Mucosa of stomach (tissue), 1 donor: Measurements from ENCODE around the gene REL.
"Not testable (repeated sequence)": the region's sequence is repeated elsewhere in the genome, so short reads cannot be mapped to it uniquely, and the experiment has no call there.

Source experiments
- H3K27me3 ChIP-seq: one replicate; pipeline ENCODE4 v1.7.0; 2013; ENCODE audit warnings: mild to moderate bottlenecking, low read length; ENCODE audit not compliant: control insufficient read depth, insufficient read depth
- H3K36me3 ChIP-seq: one replicate; pipeline ENCODE4 v1.7.0; 2013; ENCODE audit warnings: low read length; ENCODE audit not compliant: control insufficient read depth, insufficient read depth
- H3K4me1 ChIP-seq: one replicate; pipeline ENCODE4 v1.7.0; 2013; ENCODE audit warnings: mild to moderate bottlenecking, low read length; ENCODE audit not compliant: control insufficient read depth, insufficient read depth
- H3K4me3 ChIP-seq: one replicate; pipeline ENCODE4 v1.7.0; 2013; ENCODE audit warnings: low read length
- H3K9ac ChIP-seq: one replicate; pipeline ENCODE4 v1.7.0; 2013; ENCODE audit warnings: mild to moderate bottlenecking, low read length, moderate library complexity
- H3K9me3 ChIP-seq: one replicate; pipeline ENCODE4 v1.7.0; 2013; ENCODE audit warnings: mild to moderate bottlenecking, low read length, moderate library complexity; ENCODE audit not compliant: control insufficient read depth
- donor health status: Pancreatic carcinoma.

Gene REL

DNA sequence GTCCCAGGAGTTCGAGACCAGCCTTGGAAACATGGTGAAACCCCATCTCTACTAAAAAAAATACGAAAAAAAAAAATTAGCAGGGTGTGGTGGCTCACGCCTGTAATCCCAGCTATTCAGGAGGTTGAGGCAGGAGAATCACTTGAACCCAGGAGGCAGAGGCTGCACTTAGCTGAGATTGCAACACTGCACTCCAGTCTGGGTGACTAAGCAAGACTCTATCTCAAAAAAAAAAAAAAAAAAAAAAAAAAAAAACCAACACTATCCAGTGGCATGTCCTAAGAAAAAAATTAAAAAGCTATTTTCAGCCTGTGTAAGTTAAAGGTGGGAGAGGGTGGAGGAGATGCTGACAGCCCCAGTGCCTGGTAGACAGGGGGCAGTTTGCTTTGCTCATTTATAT, 32.2 kb upstream of the REL start:
- Histone ChIP-seq H3K9me3 (no peaks in the 10 kb centered on the region), H3K36me3 (no peaks in the 10 kb centered on the region), H3K4me3 (no peak overlapping the region), H3K9ac (no peak overlapping the region), H3K27me3 (no peaks in the 10 kb centered on the region), H3K4me1 (no peaks in the 10 kb centered on the region)

DNA sequence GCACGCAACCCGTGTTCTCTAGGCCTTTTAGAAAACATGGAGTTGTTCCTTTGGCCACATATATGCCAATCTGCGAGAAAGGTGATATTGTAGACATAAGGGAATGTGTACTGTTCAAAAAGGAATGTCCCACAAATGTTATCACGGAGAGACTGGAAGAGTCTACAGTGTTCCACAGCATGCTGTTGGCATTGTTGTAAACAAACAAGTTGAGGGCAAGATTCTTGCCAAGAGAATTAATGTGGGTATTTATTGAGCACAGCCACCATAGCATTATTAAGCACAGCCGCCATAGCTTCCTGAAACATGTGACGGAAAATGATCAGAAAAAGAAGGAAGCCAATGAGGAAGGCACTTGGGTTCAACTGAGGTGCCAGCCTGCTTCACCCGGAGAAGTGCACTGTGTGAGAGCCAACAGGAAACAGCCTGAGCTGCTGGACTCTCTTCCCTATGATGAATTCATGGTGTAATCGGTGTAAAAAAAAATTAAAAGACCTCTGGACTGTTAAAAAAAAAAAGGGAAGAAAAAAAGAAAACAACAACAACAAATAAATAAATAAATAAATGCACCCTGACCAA, 29.0 kb upstream of the REL start:
- H3K4me1 ChIP-seq, result no peaks in the 10 kb centered on the region
- H3K36me3 ChIP-seq, result no peaks in the 10 kb centered on the region
- no peaks in the 10 kb centered on the region for H3K9me3 ChIP-seq
- H3K27me3 ChIP-seq, result no peaks in the 10 kb centered on the region
- no peak overlapping the region for H3K4me3 ChIP-seq
- H3K9ac ChIP-seq, result no peak overlapping the region

DNA sequence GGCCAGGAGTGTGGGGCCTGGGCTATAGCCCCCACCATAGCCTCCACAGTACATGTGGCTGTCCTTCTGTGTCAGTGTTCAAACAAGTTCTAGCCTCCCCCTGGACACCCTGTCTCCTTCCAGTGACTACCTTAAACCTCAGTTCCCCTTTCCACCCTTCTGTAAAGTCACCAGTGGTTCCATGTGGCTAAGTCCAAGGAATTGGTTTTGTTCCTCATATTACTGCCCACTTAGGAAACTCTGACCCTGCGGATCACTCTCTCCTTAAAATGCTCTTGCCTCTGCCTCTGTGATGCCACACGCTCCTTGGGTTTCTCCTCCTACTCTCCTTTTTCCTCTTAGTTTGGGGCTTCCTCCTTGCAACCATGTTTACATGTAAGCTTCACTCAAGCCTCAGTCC, 27.8 kb upstream of the REL start:
- Histone ChIP-seq H3K9me3 (no peaks in the 10 kb centered on the region), H3K4me3 (no peak overlapping the region), H3K4me1 (no peaks in the 10 kb centered on the region), H3K27me3 (no peaks in the 10 kb centered on the region), H3K9ac (no peak overlapping the region), H3K36me3 (no peaks in the 10 kb centered on the region)

DNA sequence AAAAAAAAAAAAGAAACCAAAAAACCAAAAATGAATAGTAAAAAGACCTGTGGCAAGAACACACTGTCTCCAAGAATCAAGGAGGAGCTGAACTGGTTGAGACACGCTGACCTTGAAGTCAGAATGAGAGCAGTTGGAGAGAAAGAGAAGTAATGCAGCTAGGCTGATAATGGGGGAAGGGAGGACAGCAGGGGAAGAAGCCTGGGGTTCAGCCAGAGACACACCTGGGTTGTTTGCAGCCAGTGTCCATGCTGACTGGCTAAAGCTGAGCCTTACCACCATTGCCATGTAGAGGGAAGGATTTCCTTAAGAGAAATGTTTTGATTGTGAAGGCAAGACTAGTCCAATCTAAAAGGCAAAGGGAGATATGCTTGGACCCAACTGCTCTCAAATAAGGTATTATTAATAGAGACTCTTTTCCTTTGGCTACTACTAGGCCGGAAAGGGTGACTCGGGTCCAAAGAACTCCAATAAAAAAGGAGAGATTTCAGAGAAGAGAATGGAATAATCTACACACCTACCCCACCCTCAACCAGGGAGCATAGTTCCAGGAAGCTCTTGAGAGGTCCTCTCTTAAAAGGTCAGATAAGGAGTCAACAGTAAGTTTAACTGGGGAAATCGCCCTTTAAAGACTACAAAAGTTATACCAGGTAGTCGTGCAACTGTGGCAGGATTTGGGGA, 25.2 kb upstream of the REL start:
- no peaks in the 10 kb centered on the region for H3K9me3 ChIP-seq
- H3K4me1 ChIP-seq, result no peaks in the 10 kb centered on the region
- no peaks in the 10 kb centered on the region for H3K36me3 ChIP-seq
- H3K9ac ChIP-seq, result no peak overlapping the region
- no peaks in the 10 kb centered on the region for H3K27me3 ChIP-seq
- no peak overlapping the region for H3K4me3 ChIP-seq

DNA sequence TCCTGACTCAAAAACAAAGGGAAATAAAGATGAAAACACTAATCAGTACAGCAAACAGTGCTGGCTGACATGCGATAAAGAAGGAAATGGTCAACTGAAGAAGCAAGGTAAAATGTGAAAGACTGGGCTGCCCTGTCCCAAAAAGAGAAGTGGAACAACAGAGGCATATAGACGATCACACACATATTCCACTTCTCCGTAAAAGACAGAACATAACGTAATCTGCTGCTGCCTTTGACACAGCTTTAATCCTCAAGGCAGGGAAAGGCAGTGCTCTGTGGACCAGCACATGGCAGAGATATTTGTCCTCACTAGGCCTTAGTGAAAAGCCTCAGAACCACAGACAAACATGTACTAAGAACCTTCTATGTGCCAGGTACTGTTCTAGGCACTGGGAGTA, 24.3 kb upstream of the REL start:
- no peaks in the 10 kb centered on the region for H3K9me3 ChIP-seq
- H3K4me3 ChIP-seq, result no peak overlapping the region
- H3K36me3 ChIP-seq, result no peaks in the 10 kb centered on the region
- no peaks in the 10 kb centered on the region for H3K27me3 ChIP-seq
- H3K9ac ChIP-seq, result no peak overlapping the region
- no peaks in the 10 kb centered on the region for H3K4me1 ChIP-seq

DNA sequence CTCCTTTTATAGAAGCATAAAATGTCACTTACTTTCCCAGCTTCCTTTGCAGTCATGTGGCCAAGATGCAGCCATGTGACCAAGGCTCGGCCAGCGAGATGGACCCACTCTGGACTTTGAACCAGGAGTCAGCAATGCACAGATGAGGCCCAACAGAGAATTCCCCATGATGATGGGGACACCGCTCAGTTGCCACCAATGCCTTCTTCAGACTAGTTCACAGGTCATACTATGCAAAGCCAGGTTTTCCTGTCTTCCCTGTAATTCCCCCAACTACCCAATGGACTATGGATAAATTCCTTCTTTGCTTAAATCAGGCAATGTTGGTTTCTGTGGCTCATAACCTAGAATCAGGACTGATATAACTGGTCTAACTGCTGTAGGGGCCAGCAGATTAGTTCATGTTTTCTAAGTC, 22.5 kb upstream of the REL start:
- no peak overlapping the region for H3K9ac ChIP-seq
- H3K9me3 ChIP-seq, result no peaks in the 10 kb centered on the region
- no peak overlapping the region for H3K4me3 ChIP-seq
- H3K27me3 ChIP-seq, result no peaks in the 10 kb centered on the region
- no peaks in the 10 kb centered on the region for H3K36me3 ChIP-seq
- H3K4me1 ChIP-seq, result no peaks in the 10 kb centered on the region

DNA sequence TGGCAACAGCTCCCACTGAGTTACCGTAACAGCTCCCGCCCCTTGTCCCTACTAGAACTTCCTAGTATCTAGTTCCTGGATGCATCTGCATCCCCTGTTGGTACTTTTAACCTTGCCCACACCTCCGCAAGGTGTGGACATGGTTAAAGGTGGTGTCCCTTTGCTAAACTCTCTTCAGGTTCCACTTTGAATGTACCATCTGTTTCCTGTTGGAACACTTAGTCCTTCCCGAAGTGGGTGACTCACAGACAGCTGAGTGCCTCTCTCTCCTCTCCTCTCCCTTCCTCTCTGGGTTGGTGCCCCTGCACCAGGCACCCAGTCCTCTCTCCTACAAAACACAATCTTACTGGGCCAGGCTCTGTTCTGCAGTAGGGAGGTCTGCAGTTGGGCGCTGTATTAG, 19.6 kb upstream of the REL start:
- H3K4me3 ChIP-seq, result no peak overlapping the region
- no peaks in the 10 kb centered on the region for H3K36me3 ChIP-seq
- H3K9me3 ChIP-seq, result no peaks in the 10 kb centered on the region
- H3K4me1 ChIP-seq, result no peaks in the 10 kb centered on the region
- no peaks in the 10 kb centered on the region for H3K27me3 ChIP-seq
- no peak overlapping the region for H3K9ac ChIP-seq

DNA sequence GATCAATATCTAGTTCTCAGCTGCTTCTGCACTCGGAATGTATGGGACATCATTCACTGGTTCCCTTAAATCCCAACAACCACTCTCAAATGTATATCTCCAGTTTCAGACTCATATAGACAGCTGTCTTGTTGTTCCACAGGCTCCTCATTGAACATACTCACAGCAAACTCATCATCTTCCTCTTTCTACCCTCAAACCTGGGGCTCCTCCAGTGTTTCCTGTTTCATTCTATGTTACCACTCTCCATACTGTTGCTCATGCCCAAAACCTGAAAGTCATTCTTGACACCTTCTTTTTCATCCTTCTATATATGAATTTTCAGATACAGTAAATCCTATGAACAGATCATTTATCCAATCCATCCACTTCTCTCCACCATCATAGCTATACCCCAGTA, 18.7 kb upstream of the REL start:
- H3K4me1 ChIP-seq, result no peaks in the 10 kb centered on the region

DNA sequence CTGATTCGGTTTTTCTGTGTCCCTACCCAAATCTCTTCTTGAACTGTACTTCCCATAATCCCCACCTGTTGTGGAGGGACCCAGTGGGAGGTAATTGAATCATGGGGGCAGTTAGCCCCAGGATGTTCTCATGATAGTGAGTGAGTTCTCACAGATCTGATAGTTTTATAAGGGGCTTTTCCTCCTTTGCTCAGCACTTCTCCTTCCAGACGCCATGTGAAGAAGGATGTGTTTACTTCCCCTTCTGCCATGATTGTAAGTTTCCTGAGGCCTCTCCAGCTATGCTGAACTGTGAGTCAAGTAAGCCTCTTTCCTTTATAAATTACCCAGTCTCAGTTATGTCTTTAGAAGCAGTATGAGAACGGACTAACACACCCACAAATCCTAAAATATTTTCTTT, 16.0 kb upstream of the REL start:
- H3K4me3 ChIP-seq, H3K36me3 ChIP-seq, H3K27me3 ChIP-seq, H3K9ac ChIP-seq, H3K9me3 ChIP-seq, H3K4me1 ChIP-seq: not testable (repeated sequence)

More for the DNA sequence above, 18.7 kb upstream of the REL start:
- Histone ChIP-seq H3K27me3 (no peaks in the 10 kb centered on the region), H3K36me3 (no peaks in the 10 kb centered on the region), H3K4me3 (no peak overlapping the region), H3K9me3 (no peaks in the 10 kb centered on the region), H3K9ac (no peak overlapping the region)

DNA sequence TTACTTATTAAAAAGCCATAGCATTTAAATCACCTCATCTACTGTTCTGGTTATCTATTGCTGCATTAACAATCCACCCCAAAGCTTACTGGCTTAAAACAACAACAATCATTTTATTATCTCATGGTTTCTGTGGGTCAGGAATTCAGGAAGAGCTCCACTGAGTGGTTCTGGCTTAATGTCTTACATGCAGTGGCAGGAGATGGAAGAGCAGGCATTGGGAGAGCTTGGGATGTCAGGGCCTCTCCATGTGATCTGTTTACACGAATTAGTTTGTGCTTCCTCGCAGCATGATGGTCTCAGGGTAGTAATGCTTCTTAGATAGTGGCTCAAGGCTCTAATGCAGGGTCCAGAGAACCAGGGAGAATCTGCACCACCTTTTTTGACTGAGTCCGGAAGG, 14.4 kb upstream of the REL start:
- Histone ChIP-seq H3K27me3 (no peaks in the 10 kb centered on the region), H3K4me3 (no peak overlapping the region), H3K36me3 (no peaks in the 10 kb centered on the region), H3K9ac (no peak overlapping the region), H3K9me3 (no peaks in the 10 kb centered on the region), H3K4me1 (no peaks in the 10 kb centered on the region)

DNA sequence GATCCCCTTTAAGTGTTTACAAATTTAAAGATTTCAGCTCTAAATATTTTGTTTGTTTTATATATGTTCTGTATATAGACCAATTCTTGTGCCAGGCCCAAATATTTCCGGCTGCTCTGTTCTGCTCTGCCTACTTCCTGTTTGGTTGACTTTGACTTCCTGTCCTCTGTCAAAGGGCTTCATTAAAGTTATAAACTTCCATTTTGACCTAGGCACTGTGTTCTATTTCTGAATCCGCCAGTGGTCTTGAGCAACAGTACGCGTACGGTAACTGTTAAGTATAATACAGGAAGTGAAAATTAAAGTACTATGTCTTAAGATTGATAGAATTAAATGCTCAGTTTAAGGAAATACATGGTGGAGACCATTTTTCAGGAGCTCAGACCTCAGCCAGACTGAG, 13.5 kb upstream of the REL start:
- H3K36me3 ChIP-seq, result no peaks in the 10 kb centered on the region
- H3K9ac ChIP-seq, result no peak overlapping the region
- no peak overlapping the region for H3K4me3 ChIP-seq
- no peaks in the 10 kb centered on the region for H3K9me3 ChIP-seq
- no peaks in the 10 kb centered on the region for H3K27me3 ChIP-seq
- H3K4me1 ChIP-seq, result no peaks in the 10 kb centered on the region

DNA sequence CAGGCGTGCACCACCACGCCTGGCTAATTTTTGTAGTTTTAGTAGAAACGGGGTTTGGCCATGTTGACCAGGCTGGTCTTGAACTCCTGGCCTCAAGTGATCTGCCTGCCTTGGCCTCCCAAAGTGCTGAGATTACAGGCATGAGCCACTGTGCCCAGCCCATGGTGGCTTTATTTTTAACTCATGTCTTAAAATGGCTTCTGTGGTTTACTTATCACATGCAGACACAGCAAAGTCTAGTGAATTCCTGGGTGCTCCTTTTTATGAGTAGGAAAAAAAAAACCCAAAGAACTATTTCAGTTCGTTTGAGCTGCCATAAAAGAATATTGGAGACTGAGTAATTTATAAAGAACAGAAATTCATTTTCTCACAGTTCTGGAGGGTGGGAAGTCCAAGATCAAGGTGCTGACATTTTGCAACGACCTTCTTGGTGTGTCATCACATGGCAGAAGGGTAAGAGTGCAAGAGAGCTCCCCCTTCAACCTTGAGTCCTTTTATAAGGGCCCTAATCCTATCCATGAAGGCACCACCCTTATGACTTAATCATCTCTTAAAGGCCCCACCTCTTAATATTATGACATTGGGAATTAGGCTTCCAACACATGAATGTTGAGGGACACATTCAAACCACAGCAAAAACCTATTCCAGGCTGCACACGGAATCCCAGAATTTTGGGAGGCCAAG, 12.6 kb upstream of the REL start:
- Histone ChIP-seq H3K36me3 (no peaks in the 10 kb centered on the region), H3K9ac (no peak overlapping the region), H3K4me1 (no peaks in the 10 kb centered on the region), H3K27me3 (no peaks in the 10 kb centered on the region), H3K9me3 (no peaks in the 10 kb centered on the region), H3K4me3 (no peak overlapping the region)
